ENCODE results near the gene DDI1. TPM values are rescaled to one million over a fixed set of nuclear protein-coding genes. Genes with fewer than 3 reads are reported as not detected.

The DDI1 gene
- total and polyA plus RNA-seq, 2 of the 13 experiments (the other 11 are each of a cell fraction or from before 2014, with no cell fraction given) = not detected

- 0% methylated on average over 4 of the region's 4 CpGs for WGBS (ENCODE audit: low lambda C conversion rate)
- in situ Hi-C loops (cut with HindIII; ENCODE audit: extremely low pct_ligation_motif_present, low pct_unique_long_range_greater_than_20kb) (no loop called here), intact Hi-C loops (cut with micrococcal nuclease; ENCODE audit: unreplicated experiment) (loop anchor here (5.0 kb wide), 1 partner anchor 1209 kb away; no protein-coding TSS in a partner anchor)
- Histone ChIP-seq H3K9me3 (ENCODE audit: low read length) (no peaks in the 10 kb centered on the region), H3K4me1 (ENCODE audit: insufficient read depth, low read length) (no peaks in the 10 kb centered on the region), H3K4me2 (ENCODE audit: low read depth, low read length) (no peak overlapping the region), H3K9ac (ENCODE audit: insufficient read depth, low read depth, low read length) (no peak overlapping the region), H3K36me3 (replicated peaks in 1 of 2; ENCODE audit: control insufficient read depth in 1 of 2, insufficient read depth in 2 of 2, low read length in 2 of 2) (no peaks in the 10 kb centered on the region), H3K27me3 (ENCODE audit: control insufficient read depth in 1 of 2, insufficient read depth in 2 of 2, low read length in 2 of 2) (no peaks in the 10 kb centered on the region), H3K4me3 (replicated peaks in 1 of 3; ENCODE audit: insufficient read depth in 1 of 3, low read depth in 2 of 3, low read length in 3 of 3) (no peak overlapping the region), H3K79me2 (ENCODE audit: insufficient read depth, low read length) (no peaks in the 10 kb centered on the region), H3K27ac (ENCODE audit: extremely low read length, insufficient read depth, low read length) (no peak overlapping the region), H2AFZ (ENCODE audit: low read length) (no peak overlapping the region), H4K20me1 (ENCODE audit: insufficient read depth, low read length) (no peaks in the 10 kb centered on the region)
- no peak for ATAC-seq
- ChIA-PET CTCF (ENCODE audit: low intra/inter-chr PET ratio, low total read pairs) (no interaction called here), POLR2A (no interaction called here)
- no peak for DNase-seq (ENCODE audit: low spot score)
- BruUV-seq (replicated peaks) = no TSS peak
- no peak for FAIRE-seq
- TF ChIP-seq, protein P1, sequence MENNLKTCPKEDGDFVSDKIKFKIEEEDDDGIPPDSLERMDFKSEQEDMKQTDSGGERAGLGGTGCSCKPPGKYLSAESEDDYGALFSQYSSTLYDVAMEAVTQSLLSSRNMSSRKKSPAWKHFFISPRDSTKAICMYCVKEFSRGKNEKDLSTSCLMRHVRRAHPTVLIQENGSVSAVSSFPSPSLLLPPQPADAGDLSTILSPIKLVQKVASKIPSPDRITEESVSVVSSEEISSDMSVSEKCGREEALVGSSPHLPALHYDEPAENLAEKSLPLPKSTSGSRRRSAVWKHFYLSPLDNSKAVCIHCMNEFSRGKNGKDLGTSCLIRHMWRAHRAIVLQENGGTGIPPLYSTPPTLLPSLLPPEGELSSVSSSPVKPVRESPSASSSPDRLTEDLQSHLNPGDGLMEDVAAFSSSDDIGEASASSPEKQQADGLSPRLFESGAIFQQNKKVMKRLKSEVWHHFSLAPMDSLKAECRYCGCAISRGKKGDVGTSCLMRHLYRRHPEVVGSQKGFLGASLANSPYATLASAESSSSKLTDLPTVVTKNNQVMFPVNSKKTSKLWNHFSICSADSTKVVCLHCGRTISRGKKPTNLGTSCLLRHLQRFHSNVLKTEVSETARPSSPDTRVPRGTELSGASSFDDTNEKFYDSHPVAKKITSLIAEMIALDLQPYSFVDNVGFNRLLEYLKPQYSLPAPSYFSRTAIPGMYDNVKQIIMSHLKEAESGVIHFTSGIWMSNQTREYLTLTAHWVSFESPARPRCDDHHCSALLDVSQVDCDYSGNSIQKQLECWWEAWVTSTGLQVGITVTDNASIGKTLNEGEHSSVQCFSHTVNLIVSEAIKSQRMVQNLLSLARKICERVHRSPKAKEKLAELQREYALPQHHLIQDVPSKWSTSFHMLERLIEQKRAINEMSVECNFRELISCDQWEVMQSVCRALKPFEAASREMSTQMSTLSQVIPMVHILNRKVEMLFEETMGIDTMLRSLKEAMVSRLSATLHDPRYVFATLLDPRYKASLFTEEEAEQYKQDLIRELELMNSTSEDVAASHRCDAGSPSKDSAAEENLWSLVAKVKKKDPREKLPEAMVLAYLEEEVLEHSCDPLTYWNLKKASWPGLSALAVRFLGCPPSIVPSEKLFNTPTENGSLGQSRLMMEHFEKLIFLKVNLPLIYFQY (CRISPR knock-in tag; IDR thresholded peaks at IDR 0.05; ENCODE audit: borderline replicate concordance) = no peak
- TF ChIP-seq ZNF367 (CRISPR knock-in tag; IDR thresholded peaks at IDR 0.05; ENCODE audit: borderline replicate concordance) (no peak), ATAD3A (CRISPR knock-in tag; IDR thresholded peaks at IDR 0.05) (no peak), SAP130 (CRISPR knock-in tag; IDR thresholded peaks at IDR 0.05; ENCODE audit: low read depth) (no peak), HNF4A (CRISPR knock-in tag; IDR thresholded peaks at IDR 0.05) (no peak), ZNF7 (CRISPR knock-in tag; IDR thresholded peaks at IDR 0.05) (no peak), HMG20A (CRISPR knock-in tag; IDR thresholded peaks at IDR 0.05; ENCODE audit: borderline replicate concordance) (no peak), SP1 (IDR thresholded peaks at IDR 0.05) (no peak), SP1 (CRISPR knock-in tag; IDR thresholded peaks at IDR 0.05) (no peak), JUN (CRISPR knock-in tag; IDR thresholded peaks at IDR 0.05) (no peak), TBL1XR1 (IDR thresholded peaks at IDR 0.05; ENCODE audit: borderline replicate concordance, low read length, partially characterized antibody) (no peak), FOXM1 (CRISPR knock-in tag; IDR thresholded peaks at IDR 0.05) (no peak), MAFG (CRISPR knock-in tag; IDR thresholded peaks at IDR 0.05) (no peak), STAT5B (CRISPR knock-in tag; IDR thresholded peaks at IDR 0.05) (no peak), KLF12 (CRISPR knock-in tag; IDR thresholded peaks at IDR 0.05; ENCODE audit: borderline replicate concordance) (no peak), NR3C1 (CRISPR knock-in tag; IDR thresholded peaks at IDR 0.05) (no peak)
- TF ChIP-seq, protein P2, sequence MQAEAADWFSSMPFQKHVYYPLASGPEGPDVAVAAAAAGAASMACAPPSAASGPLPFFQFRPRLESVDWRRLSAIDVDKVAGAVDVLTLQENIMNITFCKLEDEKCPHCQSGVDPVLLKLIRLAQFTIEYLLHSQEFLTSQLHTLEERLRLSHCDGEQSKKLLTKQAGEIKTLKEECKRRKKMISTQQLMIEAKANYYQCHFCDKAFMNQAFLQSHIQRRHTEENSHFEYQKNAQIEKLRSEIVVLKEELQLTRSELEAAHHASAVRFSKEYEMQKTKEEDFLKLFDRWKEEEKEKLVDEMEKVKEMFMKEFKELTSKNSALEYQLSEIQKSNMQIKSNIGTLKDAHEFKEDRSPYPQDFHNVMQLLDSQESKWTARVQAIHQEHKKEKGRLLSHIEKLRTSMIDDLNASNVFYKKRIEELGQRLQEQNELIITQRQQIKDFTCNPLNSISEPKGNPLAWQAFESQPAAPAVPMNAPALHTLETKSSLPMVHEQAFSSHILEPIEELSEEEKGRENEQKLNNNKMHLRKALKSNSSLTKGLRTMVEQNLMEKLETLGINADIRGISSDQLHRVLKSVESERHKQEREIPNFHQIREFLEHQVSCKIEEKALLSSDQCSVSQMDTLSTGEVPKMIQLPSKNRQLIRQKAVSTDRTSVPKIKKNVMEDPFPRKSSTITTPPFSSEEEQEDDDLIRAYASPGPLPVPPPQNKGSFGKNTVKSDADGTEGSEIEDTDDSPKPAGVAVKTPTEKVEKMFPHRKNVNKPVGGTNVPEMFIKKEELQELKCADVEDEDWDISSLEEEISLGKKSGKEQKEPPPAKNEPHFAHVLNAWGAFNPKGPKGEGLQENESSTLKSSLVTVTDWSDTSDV (CRISPR knock-in tag; IDR thresholded peaks at IDR 0.05) = no peak
- TF ChIP-seq, protein P3, sequence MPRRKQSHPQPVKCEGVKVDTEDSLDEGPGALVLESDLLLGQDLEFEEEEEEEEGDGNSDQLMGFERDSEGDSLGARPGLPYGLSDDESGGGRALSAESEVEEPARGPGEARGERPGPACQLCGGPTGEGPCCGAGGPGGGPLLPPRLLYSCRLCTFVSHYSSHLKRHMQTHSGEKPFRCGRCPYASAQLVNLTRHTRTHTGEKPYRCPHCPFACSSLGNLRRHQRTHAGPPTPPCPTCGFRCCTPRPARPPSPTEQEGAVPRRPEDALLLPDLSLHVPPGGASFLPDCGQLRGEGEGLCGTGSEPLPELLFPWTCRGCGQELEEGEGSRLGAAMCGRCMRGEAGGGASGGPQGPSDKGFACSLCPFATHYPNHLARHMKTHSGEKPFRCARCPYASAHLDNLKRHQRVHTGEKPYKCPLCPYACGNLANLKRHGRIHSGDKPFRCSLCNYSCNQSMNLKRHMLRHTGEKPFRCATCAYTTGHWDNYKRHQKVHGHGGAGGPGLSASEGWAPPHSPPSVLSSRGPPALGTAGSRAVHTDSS (CRISPR knock-in tag; conservative IDR thresholded peaks at IDR 0.05) = no peak
- TF ChIP-seq, protein P4, sequence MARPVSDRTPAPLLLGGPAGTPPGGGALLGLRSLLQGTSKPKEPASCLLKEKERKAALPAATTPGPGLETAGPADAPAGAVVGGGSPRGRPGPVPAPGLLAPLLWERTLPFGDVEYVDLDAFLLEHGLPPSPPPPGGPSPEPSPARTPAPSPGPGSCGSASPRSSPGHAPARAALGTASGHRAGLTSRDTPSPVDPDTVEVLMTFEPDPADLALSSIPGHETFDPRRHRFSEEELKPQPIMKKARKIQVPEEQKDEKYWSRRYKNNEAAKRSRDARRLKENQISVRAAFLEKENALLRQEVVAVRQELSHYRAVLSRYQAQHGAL (CRISPR knock-in tag; IDR thresholded peaks at IDR 0.05; ENCODE audit: not compliant biosample characterization) = no peak
Observed at GRCh38 chr11:104078245-104078644, 41.8 kb downstream of the DDI1 start.
